Upper lobe of right lung (tissue), 1 donor: ENCODE data around the gene KIF5B. TPM values are rescaled to one million over a fixed set of nuclear protein-coding genes. Genes with fewer than 3 reads are reported as not detected.
"Not testable (repeated sequence)": the region's sequence is repeated elsewhere in the genome, so short reads cannot be mapped to it uniquely, and the experiment has no call there.

Experiments
- ATAC-seq: fragments of 200-7000 bp; cut with Tn5 transposase; one replicate; pipeline ENCODE4 v1.9.1; 2020; ENCODE audit warnings: mild to moderate bottlenecking, moderate library complexity
- DNase-seq: peaks from one replicate; pipeline ENCODE4 v3.0.0-alpha.2; 2020
- H3K27ac ChIP-seq: fragments of 200-600 bp; one replicate; pipeline ENCODE4 v1.8.0; 2022
- H3K27me3 ChIP-seq: fragments of 200-600 bp; one replicate; pipeline ENCODE4 v1.8.0; 2022; ENCODE audit warnings: mild to moderate bottlenecking
- H3K36me3 ChIP-seq: fragments of 200-600 bp; one replicate; pipeline ENCODE4 v1.8.0; 2022
- H3K4me1 ChIP-seq: fragments of 200-600 bp; one replicate; pipeline ENCODE4 v1.8.0; 2022
- H3K4me3 ChIP-seq: fragments of 200-600 bp; one replicate; pipeline ENCODE4 v1.8.0; 2022; ENCODE audit warnings: mild to moderate bottlenecking
- H3K9me3 ChIP-seq: fragments of 200-600 bp; one replicate; pipeline ENCODE4 v1.8.0; 2022
- intact Hi-C: fragments of 100-400 bp; cut with DNase I; formaldehyde crosslinking; loops from one replicate; pipeline ENCODE4 v1.11.0; 2022
- total RNA-seq: library from RNA; stranded (reverse); fragmentation: NEBNext Ultra II Directional; extraction: Animal tissue kit (Norgen Biotek cat#: 25700); gene quantifications from one replicate; pipeline ENCODE4 v1.2.1, GENCODE V29; 2021
- TF ChIP-seq, protein P1 (sequence below): fragments of 200-600 bp; IDR thresholded peaks from one replicate; pipeline ENCODE4 v1.8.0; 2022; ENCODE audit warnings: antibody characterized with exemption
- donor health status: DM: no; HTN: yes; CAD: no; lungs with severe emphysema.

KIF5B gene
- total RNA-seq, 1 donor from 2014 or later: 112 TPM

DNA sequence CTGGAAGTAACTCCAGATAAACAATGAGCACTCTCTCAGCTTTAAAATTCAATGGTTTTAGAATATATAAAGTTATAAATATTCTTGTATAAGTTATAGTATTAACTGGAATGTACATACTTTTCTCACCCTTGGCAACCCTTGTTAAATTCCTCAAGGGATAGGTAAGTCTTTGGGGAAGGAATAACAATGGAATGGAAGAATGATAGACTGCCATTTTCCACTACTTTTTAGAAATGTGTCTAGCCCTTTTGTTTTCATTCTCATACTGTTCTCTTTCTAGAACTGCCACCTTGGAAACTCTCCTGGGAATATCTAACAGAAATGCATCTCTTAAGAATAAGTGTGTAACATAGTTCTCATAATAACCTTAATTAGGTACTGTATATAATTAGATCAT, 8.3 kb downstream of the KIF5B start:
- Histone ChIP-seq H3K27me3 (no peaks in the 10 kb centered on the region), H3K27ac (no peak overlapping the region)

DNA sequence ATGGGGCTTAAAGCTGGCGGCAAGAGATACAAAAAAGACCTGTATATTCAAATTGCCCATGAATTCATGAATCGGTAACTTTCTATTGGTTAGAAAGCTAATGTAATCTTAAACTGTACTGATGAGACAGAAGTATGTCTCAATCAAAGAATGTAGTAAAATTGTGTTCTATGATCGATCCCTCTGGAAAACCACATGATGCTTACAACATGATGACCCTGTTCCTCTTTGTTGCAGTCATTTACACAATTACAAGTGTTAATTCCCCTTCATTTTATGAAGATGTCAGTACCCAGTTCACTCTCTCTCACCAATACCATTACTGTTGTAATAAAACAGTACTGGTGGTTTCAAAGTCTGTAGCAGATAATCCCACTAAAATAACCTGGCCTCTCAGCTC, 10.1 kb downstream of the KIF5B start:
- DNase-seq (no peak), ATAC-seq (peak; percentile 48)
- Histone ChIP-seq H3K27me3 (no peaks in the 10 kb centered on the region), H3K27ac (no peak overlapping the region), H3K4me3 (no peak overlapping the region), H3K36me3 (peaks cover 49% of the 10 kb centered on the region), H3K4me1 (peaks cover 72% of the 10 kb centered on the region), H3K9me3 (no peaks in the 10 kb centered on the region)
- TF ChIP-seq, protein P1, sequence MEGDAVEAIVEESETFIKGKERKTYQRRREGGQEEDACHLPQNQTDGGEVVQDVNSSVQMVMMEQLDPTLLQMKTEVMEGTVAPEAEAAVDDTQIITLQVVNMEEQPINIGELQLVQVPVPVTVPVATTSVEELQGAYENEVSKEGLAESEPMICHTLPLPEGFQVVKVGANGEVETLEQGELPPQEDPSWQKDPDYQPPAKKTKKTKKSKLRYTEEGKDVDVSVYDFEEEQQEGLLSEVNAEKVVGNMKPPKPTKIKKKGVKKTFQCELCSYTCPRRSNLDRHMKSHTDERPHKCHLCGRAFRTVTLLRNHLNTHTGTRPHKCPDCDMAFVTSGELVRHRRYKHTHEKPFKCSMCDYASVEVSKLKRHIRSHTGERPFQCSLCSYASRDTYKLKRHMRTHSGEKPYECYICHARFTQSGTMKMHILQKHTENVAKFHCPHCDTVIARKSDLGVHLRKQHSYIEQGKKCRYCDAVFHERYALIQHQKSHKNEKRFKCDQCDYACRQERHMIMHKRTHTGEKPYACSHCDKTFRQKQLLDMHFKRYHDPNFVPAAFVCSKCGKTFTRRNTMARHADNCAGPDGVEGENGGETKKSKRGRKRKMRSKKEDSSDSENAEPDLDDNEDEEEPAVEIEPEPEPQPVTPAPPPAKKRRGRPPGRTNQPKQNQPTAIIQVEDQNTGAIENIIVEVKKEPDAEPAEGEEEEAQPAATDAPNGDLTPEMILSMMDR: no peak
- intact Hi-C loops: no loop called here

More for the DNA sequence above, 8.3 kb downstream of the KIF5B start:
- TF ChIP-seq, protein P1: no peak
- Histone ChIP-seq H3K9me3 (no peaks in the 10 kb centered on the region), H3K36me3 (peaks cover 49% of the 10 kb centered on the region), H3K4me3 (no peak overlapping the region), H3K4me1 (peaks cover 72% of the 10 kb centered on the region)
- intact Hi-C loops: no loop called here
- DNase-seq (no peak), ATAC-seq (no peak)

DNA sequence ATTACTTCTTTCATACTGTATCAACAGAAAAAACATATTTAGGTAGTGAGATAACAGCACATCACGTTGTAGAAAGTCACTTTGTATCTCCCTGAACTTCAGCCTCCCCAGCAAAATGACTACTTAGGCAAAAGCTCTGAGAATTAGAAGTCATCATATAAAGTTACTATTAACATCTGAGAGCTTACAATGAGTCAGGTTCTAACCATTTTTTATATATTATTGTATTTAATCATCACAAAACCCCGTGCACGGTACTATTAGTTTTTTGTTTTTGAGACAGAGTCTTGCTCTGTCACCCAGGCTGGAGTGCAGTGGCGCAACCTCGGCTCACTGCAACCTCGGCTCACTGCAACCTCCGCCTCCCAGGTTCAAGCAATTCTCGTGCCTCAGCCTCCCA, 13.5 kb downstream of the KIF5B start:
- H3K27ac ChIP-seq, H3K4me3 ChIP-seq, ATAC-seq, DNase-seq, intact Hi-C loops, H3K27me3 ChIP-seq, H3K9me3 ChIP-seq: not testable (repeated sequence)
- H3K36me3 ChIP-seq: peaks cover 64% of the 10 kb centered on the region
- H3K4me1 ChIP-seq: peaks cover 61% of the 10 kb centered on the region

DNA sequence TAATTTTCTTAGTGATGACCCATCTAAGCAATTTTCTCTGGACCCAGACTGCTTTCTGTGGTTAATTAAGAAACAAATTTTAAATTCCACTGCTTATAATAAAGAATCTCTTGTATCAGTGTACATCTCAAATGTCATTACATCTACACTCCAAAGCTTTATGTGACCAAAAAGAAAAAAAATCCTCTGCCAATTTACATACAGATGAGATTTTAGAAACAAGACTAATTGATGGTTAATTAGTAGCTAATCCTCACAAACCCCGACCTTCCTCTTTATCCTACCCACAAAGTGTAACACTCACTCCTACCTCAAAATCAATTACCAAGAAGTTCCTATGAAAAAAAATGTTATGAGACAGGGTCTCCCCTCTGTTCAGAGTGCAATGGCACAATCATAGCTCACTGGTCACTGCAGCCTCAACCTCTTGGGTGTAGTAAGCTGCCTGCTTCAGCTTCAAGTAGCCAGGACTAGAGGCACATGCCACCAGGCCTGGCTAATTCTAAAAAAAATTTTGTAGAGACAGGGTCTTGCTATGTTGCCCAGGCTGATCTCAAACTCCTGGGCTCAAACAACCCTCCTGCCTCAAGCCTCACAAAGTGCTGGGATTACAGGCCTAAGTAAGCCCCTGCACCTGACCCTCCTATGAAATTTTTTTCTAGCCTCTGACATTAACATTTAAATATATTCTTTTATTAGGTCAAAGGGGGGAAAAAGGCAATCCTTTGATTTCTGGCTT, 14.8 kb downstream of the KIF5B start:
- peaks cover 64% of the 10 kb centered on the region for H3K36me3 ChIP-seq
- no peaks in the 10 kb centered on the region for H3K9me3 ChIP-seq
- intact Hi-C loops: no loop called here
- DNase-seq (no peak), ATAC-seq (peak; percentile 54)
- no peaks in the 10 kb centered on the region for H3K27me3 ChIP-seq
- H3K4me1 ChIP-seq: peaks cover 59% of the 10 kb centered on the region
- no peak overlapping the region for H3K4me3 ChIP-seq
- TF ChIP-seq, protein P1: no peak
- H3K27ac ChIP-seq: no peak overlapping the region

DNA sequence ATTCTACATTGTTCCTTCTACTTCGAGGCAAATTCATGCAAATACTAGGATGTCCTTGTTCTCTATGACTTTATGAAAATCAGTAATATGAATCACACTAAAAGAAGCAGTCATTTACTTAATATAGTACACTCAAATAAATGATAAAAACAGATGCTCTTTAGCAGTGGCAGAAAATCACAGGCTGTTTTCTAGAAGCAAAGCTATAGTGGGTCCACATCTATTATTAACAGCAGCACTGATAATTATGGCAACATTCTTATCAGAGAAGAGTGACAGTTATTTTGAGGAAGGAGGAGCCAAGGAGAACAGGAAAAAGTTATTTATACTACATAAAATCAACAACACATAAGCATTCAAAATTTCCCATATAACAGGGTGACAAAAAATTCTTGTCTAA, 16.5 kb downstream of the KIF5B start:
- TF ChIP-seq, protein P1: no peak
- intact Hi-C loops: no loop called here
- ATAC-seq (no peak), DNase-seq (no peak)
- Histone ChIP-seq H3K4me3 (no peak overlapping the region), H3K27ac (no peak overlapping the region), H3K4me1 (peaks cover 51% of the 10 kb centered on the region), H3K36me3 (peaks cover 66% of the 10 kb centered on the region), H3K27me3 (no peaks in the 10 kb centered on the region), H3K9me3 (no peaks in the 10 kb centered on the region)

DNA sequence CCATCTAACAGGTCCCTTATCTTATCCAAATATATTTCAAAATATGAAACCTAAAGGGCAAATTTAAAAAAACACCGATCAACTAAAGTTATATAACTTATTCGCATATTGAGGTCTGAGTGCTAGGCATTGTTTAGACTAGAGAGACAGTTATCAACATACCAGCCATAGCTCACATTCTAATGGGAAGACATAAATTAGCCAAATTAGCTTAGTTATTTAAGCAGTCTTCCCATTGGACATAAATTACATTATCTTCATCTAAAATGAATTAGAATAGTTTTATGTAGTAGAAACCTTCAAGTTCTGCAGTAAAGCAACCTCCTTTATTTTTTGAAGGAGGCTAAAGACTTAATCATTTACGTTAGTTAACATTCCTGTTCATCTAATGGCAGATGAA, 17.4 kb downstream of the KIF5B start:
- intact Hi-C loops: no loop called here
- TF ChIP-seq, protein P1: no peak
- Histone ChIP-seq H3K4me1 (peaks cover 48% of the 10 kb centered on the region), H3K4me3 (no peak overlapping the region), H3K27me3 (no peaks in the 10 kb centered on the region), H3K9me3 (no peaks in the 10 kb centered on the region), H3K36me3 (peaks cover 66% of the 10 kb centered on the region), H3K27ac (no peak overlapping the region)
- DNase-seq: no peak
- ATAC-seq: no peak
